CMK (cell line): ENCODE results near the gene BRAF.
"Not testable (repeated sequence)": the region's sequence is repeated elsewhere in the genome, so short reads cannot be mapped to it uniquely, and the experiment has no call there.

ENCODE experiments used
- DNase-seq: peaks from one replicate; pipeline ENCODE4 v3.0.0-alpha.2; 2010; ENCODE audit warnings: low read depth

Gene BRAF

DNA sequence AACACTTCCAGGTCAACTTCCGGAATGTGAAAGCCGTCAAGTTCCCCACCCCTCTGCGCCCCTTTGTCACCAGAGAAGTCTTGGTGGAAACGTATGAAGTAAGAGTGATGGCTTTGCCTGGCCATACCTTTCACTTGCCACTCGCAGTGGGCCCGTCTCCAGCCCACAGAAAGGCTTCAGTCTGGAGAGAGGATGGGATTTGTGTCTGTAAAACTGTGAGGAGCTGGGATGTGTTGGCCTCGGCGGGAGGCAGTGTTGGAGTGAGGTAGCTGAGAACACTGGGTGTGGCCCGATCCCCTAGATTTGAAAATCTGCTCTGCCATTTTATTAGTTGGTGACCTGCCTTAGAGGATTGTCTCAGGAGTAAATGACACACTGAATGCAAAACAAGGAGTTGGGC lies 245.5 kb downstream of the BRAF start:
- DNase-seq, result no peak

DNA sequence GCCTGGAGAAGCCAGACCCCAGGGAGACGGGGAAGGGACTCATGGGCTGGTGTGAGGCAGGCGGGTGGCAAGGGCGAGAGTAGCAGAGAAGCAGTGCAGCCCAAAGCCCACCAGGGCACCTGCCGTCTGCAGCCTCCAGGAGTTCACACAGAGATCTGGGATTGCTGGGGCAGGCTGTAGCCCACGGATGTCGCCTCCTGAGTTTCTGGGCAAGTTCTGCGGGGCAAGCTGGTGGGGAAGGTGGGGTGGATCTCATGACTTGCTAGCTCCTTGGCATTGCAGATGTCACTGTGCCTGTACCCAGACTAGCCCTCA lies 246.0 kb downstream of the BRAF start:
- no peak for DNase-seq

DNA sequence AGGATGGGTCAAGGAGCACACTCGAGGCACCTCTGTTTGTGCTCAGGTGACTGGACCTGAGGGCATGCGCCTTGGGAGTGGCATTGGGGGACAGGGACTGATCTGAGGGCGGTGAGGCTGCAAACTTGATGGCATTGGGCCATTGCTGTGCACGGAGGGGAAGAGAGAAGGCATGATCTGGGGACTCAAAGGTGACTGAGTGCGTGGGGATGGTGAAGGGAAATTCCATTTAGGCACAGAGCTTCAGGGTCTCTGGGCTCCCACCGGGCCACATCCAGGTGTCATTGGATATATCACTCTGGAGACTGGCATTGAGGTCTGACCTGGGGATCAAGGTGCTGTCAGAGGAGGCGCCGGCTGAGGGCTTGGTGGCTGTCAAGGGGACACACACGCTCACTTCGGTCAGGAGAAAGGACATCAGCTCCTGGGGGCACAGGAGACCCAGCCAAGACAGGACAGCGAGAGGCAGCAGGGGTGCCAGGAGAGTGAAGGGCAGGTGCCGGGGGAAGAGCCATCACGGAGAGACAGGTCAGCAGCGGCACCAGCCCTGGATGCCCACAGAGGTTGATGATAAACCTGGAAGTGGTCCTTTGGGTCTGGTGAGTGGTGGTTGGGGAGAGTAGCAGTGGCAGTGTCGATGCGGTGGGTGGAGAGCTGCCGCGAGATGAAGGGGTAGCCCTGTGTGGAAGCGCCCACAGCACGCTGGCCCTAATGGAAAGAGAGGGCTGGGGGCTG lies 246.5 kb downstream of the BRAF start:
- DNase-seq, result no peak

DNA sequence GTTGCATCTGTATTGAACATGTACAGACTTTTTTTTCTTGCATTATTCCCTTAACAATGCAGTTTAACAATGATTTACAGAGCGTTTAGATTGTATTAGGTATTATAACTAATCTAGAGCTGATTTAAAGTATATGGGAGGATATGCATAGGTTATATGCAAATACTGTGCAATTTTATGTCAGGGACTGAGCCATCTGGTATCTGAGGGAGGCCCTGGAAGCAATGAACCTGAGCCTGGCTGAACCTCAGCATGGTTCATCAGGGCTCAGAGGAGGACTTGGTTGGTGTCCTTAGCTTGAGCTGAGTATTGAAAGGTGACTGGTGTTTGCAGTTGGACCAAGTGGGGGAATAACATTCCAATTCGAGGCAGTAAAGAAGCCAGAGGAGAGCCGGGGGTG lies 247.2 kb downstream of the BRAF start:
- no peak for DNase-seq

DNA sequence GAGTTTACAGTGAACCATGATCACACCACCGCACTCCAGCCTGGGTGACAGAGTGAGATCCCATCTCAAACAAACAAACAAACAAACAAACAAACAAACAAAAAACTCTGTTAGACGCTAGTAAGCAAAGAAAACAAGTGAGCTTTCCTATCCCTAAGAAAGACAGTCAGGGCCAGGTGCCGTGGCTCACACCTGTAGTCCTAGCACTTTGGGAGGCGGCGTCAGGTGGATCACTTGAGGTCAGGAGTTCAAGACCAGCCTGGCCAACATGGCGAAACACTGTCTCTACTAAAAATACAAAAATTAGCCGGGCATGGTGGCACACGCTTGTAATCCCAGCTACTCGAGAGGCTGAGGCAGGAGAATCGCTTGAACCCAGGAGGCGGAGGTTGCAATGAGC lies 247.8 kb downstream of the BRAF start:
- DNase-seq, result not testable (repeated sequence)

DNA sequence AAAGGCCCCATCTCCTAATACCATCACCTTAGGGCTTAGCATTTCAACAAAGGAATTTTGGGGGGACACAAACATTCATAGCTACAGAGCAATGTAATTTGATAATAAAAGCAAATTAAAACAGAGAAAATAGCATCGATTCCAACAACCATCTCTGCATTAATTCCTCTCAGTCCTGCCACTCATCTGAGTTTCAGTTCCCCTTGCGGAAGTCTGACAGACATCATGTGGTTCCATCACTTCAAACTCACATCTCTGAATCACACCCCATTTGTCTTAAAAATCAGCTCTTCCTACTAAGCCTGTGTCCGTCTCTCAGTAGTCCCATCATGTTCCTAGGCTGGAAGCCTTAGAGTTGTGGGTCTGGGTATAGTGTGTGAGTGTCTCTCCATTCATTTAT lies 248.4 kb downstream of the BRAF start:
- no peak for DNase-seq

DNA sequence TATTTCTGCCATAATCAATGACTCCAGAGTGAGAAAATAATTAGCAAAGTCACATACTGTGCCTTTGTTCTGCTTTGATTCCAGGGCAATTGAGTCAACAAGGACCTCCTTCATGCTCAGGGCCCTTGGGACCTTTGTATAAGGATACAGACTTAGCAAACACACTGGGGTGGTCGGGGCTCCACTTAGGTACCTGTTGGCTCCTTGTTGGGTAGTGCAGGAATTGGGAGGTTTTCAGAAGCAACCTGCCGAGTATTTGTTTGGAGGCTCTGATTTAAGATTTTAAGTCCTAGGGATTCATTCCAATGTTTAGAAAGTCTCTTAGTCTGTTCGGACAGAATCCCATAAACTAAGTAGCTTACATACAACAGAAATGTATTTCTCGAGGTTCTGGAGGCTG lies 249.0 kb downstream of the BRAF start:
- DNase-seq, result no peak

DNA sequence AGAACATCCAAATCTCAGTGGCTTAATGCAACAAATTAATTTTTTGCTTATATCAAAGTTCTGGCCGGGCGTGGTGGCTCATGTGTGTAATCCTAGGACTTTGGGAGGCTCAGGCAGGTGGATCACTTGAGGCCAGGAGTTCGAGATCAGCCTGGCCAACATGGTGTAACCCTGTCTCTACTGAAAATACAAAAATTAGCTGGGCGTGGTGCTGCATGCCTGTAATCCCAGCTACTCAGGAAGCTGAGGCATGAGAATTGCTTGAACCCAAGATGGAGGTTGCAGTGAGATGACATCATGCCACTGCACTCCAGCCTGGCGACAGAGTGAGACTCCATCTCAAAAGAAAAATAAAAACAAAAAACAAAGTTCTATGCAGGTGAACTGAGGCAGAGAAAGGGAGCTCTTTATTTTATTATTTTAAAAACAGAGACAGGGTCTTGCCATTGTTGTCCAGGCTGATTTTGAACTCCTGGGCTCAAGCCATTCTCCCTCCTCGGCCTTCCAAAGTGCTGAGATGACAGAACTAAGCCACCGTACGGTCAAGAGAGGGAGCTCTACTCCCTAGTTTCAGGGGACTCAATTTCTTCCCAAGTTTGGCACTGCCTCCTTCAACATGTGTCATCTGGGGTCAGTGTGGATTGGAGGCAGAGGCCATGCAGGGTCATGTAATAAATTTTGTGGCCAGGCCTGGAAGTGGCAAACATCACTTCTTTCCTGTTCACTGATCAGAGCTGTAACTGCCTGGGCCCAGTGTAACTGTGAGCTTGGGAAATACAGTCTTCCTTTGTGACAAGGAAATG lies 249.6 kb downstream of the BRAF start:
- no peak for DNase-seq

DNA sequence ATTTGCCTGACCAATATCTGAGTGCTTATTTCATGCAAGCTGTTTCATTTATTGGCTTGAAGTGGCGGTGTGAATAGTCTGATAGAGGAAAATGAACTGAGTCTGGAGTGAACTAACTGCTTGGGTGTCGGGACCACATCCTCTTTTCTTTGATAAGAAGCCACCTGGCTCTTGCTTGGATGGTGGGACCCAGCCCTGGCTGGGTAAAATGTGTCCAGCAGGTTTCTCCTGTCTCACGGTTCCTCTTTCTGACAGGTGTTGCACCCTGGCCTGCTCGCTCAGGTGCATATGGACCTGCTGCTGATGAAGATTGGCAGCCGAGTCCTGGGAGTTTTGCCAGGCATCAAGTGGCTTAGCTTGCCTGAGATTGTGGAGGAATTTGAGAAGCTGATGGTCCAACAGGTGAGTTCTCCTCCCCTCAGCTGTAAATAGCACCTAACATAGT lies 250.4 kb downstream of the BRAF start:
- no peak for DNase-seq

DNA sequence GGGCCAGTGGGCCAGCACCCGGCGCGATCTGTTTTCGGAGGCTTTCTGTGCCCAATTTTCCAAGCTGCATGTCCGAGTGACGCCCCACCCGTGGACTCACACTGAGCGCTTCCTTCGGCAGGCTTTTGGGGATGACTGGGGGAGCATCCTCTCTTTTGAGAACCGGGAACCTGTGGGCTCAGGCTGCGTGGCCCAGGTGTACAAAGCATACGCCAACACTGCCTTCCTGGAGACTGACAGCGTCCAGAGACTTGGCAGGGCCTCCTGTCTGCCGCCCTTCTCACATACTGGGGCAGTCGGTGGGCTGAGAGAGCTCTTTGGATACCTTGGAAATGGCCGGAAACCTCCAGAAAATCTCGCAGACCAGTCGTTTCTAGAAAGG lies 251.0 kb downstream of the BRAF start:
- DNase-seq, result no peak

DNA sequence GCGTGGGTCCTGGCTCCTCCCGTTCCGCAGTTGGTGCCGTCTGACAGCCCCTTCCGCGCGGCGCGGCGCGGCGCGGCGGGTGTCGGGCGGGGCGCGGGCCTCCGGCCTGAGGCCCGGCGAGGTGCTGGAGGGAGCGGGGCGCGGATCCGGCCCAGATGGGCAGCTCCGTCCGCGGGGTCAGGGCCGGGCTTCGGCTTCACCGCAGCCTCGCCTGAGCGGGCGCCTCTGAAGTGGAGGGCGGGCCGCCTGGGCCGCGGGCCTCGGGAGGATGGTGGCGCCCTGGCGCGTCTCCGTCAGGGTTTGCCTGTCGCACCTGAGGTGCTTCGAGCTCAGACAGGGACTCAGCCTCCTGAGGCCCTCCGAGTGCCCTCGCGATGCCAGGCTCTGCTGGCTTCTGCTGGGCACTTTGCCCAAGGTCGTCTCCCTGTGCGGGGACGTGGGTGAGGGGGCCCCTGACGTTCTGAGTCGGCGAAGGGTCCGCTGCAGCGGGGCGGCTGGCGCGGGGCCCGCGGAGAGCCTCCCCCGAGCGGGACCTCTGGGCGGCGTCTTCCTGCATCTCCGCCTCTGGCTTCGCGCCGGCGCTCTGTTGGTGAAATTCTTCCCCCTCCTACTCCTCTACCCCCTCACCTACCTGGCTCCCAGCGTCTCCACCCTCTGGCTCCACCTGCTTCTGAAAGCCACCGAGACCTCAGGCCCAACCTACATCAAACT lies 251.5 kb downstream of the BRAF start:
- DNase-seq, result no peak

DNA sequence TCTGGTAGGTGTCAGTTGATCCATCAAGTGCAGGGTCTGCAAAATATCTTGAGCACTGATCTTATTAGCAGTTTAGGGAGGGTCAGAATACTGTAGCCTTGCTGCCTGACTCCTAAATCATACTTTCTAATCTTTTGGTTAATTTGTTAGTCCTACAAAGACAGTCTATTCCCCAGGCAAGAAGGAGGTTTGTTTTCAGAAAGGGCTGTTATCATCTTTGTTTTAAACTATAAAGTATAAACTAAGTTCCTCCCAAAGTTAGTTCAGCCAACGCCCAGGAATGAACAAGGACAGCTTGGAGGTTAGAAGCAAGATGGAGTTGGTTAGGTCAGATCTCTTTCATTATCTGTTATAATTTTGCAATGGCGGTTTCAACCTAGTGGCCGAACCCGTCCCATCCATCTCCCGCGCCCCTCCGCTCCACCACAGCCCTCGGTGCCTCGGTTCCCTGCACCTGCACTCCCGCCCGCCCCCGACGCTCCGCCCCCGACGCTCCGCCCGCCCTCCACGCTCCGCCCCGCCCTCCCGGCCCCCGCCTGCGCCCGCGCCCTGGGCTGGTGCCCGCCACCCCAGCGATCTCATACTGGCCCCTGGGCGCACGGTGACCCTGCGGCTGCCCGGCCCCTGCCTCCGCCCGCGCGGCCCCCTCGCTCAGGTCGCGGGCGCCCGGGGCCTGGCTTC lies 252.2 kb downstream of the BRAF start, which contains the start of gene ADCK2:
Gene ADCK2, plus strand, starts transcription at position 564 of the 681 bp plus-strand sequence. CDS start 386 bp downstream, outside the sequence.
- DNase-seq, result no peak

DNA sequence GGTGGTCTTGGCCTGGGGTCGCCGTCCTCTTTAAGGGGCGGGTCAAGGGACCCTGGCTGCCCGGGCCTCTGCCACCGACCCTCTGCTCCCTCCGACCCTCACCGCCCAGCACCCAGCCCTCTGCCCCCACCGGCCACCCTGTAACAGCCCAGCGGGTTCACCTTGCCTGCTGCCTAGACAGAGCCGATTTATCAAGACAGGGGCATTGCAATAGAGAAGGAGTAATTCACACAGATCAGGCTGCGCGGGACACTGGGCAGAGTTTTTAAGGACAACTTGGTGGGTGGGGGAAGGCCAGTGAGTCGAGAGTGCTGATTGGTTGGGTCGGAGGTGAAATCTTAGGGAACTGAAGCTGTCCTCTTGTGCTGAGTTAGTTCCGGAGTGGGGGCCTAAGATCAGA lies 252.8 kb downstream of the BRAF start:
- DNase-seq, result no peak

DNA sequence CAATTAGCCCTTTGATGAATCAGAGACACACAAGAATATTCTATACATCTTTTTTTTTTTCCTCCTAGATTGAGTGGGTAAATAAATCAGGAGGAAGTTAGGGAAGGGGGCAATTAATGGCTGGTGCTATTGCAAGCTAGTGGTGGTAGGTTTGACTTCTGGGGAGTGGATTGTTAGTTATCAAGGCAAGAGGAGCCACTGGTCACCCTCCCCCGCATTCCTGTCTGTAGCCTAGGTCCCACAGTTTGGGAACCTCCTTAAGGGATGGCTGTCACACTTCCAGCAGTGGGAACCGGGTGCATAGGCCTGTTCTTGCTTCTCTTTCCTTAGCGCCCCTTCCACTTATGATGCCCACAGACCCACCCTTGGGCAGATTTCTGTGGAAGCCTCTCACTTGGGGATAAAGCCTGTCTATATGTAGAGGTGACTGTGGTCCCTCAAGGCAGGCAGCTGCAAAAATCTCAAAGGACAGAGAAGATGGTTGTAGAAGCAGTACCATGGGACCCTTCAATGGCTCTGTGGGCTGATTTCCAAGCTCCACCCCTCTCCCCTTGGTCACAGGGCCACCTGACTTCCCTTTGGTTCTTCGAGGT lies 254.3 kb downstream of the BRAF start:
- no peak for DNase-seq

DNA sequence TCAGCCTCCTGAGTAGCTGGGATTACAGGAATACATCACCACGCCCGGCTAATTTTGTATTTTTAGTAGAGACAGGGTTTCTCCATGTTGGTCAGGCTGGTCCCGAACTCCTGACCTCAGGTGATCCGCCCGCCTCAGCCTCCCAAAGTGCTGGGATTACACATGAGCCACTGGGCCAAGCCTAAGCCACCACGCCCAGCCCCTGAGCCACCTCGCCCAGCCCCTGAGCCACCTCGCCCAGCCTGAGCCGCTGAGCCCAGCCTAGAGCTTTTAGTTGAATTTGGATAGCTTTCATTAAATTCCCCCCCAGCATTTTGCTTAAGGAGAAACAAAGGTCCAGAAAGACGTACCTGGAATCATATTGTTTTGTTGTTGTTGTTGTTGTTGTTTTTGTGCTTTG lies 254.9 kb downstream of the BRAF start:
- not testable (repeated sequence) for DNase-seq

DNA sequence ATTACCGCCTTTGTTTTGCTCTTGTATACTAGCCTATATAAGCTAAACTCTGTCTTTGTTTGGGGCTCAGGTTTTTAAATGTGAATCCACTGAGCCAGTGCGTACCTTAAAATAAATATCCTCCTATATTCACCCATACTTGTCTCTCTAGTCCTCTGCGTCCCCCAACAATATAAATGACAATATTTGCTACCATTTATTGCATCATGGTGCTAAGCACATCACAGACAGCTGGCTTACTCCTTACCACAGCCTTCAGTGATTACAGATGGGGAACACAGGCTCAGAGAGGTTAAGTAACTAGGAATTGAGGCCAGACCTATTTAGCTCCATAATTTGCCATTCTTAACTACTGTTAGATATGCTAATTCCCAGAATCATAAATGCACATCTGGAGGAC lies 255.4 kb downstream of the BRAF start:
- DNase-seq, result no peak
